GM10266 (cell line): ENCODE measurements around the gene AMZ2.

Experiments used
- DNase-seq: peaks from one replicate; pipeline ENCODE4 v3.0.0; 2012; ENCODE audit errors: extremely low spot score
- TF ChIP-seq, protein P1 (sequence below): IDR thresholded peaks from 2 replicates; pipeline ENCODE4 v1.5.1; 2012; ENCODE audit warnings: mild to moderate bottlenecking, low read depth; ENCODE audit not compliant: control insufficient read depth, insufficient read depth; ENCODE audit errors: missing control alignments

Gene AMZ2

GRCh38 chr17:68289936-68290267 lies 42.1 kb downstream of the AMZ2 start:
- TF ChIP-seq, protein P1, sequence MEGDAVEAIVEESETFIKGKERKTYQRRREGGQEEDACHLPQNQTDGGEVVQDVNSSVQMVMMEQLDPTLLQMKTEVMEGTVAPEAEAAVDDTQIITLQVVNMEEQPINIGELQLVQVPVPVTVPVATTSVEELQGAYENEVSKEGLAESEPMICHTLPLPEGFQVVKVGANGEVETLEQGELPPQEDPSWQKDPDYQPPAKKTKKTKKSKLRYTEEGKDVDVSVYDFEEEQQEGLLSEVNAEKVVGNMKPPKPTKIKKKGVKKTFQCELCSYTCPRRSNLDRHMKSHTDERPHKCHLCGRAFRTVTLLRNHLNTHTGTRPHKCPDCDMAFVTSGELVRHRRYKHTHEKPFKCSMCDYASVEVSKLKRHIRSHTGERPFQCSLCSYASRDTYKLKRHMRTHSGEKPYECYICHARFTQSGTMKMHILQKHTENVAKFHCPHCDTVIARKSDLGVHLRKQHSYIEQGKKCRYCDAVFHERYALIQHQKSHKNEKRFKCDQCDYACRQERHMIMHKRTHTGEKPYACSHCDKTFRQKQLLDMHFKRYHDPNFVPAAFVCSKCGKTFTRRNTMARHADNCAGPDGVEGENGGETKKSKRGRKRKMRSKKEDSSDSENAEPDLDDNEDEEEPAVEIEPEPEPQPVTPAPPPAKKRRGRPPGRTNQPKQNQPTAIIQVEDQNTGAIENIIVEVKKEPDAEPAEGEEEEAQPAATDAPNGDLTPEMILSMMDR: no peak
- DNase-seq: no peak

- TF ChIP-seq, protein P1: no peak
- DNase-seq: peak; percentile 56
Observed at GRCh38 chr17:68290268-68290954, 42.6 kb downstream of the AMZ2 start.

- peak; percentile 93 for DNase-seq
Observed at GRCh38 chr17:68290955-68291835, 43.4 kb downstream of the AMZ2 start, which contains the start of the genes ARSG and SLC16A6. Gene ARSG, plus strand, starts transcription at chr17:68291495. Its CDS starts 15,999 bp downstream, at chr17:68307494. Gene SLC16A6, minus strand, starts transcription at chr17:68291127. Its CDS starts 12,807 bp downstream, at chr17:68278320.

GRCh38 chr17:68291836-68292688 lies 44.2 kb downstream of the AMZ2 start:
- DNase-seq: peak; percentile 93
- TF ChIP-seq, protein P1: no peak

More at GRCh38 chr17:68290955-68291835, 43.4 kb downstream of the AMZ2 start, which contains the start of the genes ARSG and SLC16A6:
- TF ChIP-seq, protein P1: no peak

DNA sequence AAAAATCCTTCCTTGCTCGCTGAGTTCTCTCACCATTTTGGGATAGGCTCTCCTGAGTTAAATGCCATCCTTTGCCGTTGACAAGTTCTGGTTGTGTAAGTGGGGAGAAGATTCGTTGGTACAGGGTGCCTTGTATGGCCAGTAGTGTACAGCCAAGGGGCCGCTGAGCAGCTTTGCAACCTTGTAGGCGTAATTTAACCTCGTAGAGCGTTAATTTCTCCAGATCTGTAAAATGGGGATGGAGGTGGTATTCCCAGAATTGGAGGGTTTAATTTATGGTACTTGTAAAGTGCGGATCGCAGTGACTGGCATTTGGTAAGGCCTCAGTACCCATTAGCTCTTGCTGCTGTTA lies 44.8 kb downstream of the AMZ2 start:
- DNase-seq: no peak
- TF ChIP-seq, protein P1: no peak

DNA sequence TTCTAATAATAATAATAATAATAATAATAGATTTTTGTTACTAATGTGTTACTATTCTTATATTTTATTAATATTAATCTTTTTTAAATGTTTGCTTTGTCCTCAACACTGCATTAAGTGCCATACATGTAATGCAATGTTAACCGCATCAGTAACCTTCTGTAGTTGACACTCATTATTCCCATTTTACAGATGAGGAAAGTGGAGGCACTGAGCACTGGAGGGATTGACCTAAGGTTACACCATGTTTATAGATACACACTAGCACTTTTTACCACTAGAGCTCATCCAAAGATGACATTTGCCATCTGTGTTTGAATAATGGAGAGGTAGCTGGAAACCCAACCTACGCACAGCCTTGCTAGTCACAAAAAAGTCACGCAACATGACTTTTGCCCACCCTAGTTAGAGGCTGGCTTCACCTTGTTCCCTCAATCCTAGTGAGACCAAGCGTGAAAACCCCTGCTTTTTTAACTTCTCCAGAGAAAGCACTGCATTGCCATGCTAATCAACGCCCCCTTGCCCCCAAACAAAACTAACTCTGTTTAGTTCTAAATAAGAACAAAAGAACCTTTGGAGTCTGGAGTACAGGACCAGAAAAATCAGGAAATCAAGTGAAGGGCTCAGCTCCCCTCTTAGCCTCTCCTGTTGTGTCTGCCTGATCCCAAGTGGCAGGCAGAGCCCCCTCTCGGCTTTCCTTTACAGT lies 45.8 kb downstream of the AMZ2 start:
- DNase-seq: no peak
- TF ChIP-seq, protein P1: no peak
